Measurements from ENCODE around the gene P4HA2. TPM values are rescaled to one million over a fixed set of nuclear protein-coding genes. Genes with fewer than 3 reads are reported as not detected.

Gene P4HA2
- total and polyA plus RNA-seq, 9 of the 15 experiments (the other 6 are each of a cell fraction or from before 2014, with no cell fraction given): 9.6 to 50.0 (median 12.7) TPM

DNA sequence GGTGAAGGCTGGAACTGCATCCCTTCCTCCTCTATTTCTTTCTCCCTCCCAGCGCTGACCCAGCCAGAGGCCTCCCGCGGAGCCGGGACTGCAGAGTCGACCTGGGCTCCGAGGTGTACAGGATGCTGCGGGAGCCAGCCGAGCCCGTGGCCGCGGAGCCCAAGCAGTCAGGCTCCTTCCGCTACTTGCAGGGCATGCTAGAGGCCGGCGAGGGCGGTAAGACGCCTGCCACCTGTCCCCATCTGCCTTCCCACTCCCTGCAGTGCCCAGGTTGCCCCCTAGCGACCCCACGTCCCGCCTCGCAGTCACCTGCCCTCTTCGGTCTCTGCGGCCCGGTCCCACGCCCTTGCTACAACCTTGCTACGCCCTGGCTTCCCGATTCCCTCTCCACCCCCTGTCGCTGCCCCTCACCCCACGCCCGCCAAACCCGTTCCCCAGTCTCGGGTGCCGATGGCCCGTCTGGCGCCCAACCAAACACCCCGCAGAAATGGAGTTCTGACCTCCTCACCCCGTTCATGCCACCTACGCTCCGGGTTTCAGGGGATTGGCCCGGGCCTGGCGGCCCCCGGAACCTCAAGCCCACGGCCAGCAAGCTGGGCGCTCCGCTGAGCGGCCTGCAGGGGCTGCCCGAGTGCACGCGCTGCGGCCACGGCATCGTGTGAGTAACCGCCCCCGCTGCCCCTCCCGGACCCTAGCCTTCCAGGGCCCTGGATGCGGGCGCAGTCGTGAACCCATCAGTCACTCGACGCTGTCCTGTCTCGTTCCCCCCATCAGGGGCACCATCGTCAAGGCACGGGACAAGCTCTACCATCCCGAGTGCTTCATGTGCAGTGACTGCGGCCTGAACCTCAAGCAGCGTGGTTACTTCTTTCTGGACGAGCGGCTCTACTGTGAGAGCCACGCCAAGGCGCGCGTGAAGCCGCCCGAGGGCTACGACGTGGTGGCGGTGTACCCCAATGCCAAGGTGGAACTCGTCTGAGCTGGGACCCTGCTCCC, 43.9 kb upstream of the P4HA2 start:
- H3K27me3 ChIP-seq (ENCODE audit: control insufficient read depth in 2 of 2, insufficient read depth in 2 of 2, low read length in 2 of 2): no peaks in the 10 kb centered on the region
- DNase-seq (ENCODE audit: extremely low read depth in 1 of 4, low spot score in 3 of 4) (no peak), ATAC-seq (no peak), FAIRE-seq (no peak)
- H2AFZ ChIP-seq (ENCODE audit: low read depth, low read length): no peak overlapping the region
- H4K20me1 ChIP-seq (replicated peaks; ENCODE audit: control insufficient read depth, insufficient read depth, low read length): no peaks in the 10 kb centered on the region
- peaks cover 16% of the 10 kb centered on the region; the same call in 2 of the 3 replicates for H3K36me3 ChIP-seq (ENCODE audit: control insufficient read depth, insufficient read depth, low read length)
- no peak overlapping the region for H3K4me3 ChIP-seq
- TF ChIP-seq FIP1L1 (IDR thresholded peaks at IDR 0.05; ENCODE audit: low read depth, low read length, poor library complexity, severe bottlenecking): peak; percentile 21
- no peak for TF ChIP-seq ARNT (IDR thresholded peaks at IDR 0.05)
- TF ChIP-seq FOXA1 (IDR thresholded peaks at IDR 0.05; ENCODE audit: borderline replicate concordance): no peak
- TF ChIP-seq DDX20 (tag; IDR thresholded peaks at IDR 0.05; ENCODE audit: low read depth): no peak
- peak; percentile 45; the same call in 1 of the 2 replicates for TF ChIP-seq POLR2G (IDR thresholded peaks at IDR 0.05; ENCODE audit: low read depth, low read length)
- H3K4me1 ChIP-seq (replicated peaks in 1 of 2; ENCODE audit: control insufficient read depth in 2 of 2, insufficient read depth in 2 of 2, low read length in 2 of 2): peaks cover 12 to 39% of the 10 kb centered on the region in 2 experiments; a peak in 4 of 5 replicates
- POLR2A ChIA-PET: interaction anchor here (0.6 to 1.1 kb wide), 5 partner anchors 10 to 269 kb away, joined by 3 to 4 read pairs (median 3); partner anchors contain the start of genes SLC22A4 and SLC22A5
- WGBS (ENCODE audit: insufficient coverage, low coverage, missing lambda C conversion rate): 89% methylated on average over 41 of the region's 77 CpGs
- H3K79me2 ChIP-seq (ENCODE audit: control insufficient read depth, insufficient read depth, low read length): no peaks in the 10 kb centered on the region
- H3K9me3 ChIP-seq (replicated peaks; ENCODE audit: control insufficient read depth, insufficient read depth, low read depth, low read length): no peaks in the 10 kb centered on the region
- no peaks in the 10 kb centered on the region for H3K9me1 ChIP-seq (ENCODE audit: control insufficient read depth, insufficient read depth, low read length)
- no peak overlapping the region for H3K9ac ChIP-seq (ENCODE audit: insufficient read depth in 1 of 2, low read depth in 2 of 2, low read length in 2 of 2)
- CTCF ChIA-PET (ENCODE audit: low intra/inter-chr PET ratio): interaction anchor here (1.1 to 2.0 kb wide), 3 partner anchors 42 to 206 kb away, joined by 3 to 11 read pairs (median 7); no protein-coding TSS in a partner anchor
- in situ Hi-C loops (cut with MboI): no loop called here
- H3K27ac ChIP-seq (ENCODE audit: extremely low read depth, low read depth, low read length): no peak overlapping the region
- intact Hi-C loops (cut with micrococcal nuclease): loop anchor here (1.0 to 5.0 kb wide), 5 partner anchors 34 to 230 kb away; partner anchors contain the start of gene SLC22A5
- no TSS peak for BruUV-seq (replicated peaks)
- no peak overlapping the region for H3K4me2 ChIP-seq (ENCODE audit: insufficient read depth, low read length)

All from K562 (cell line).